HG02970 (cell line): ENCODE data around the gene HMX3.

Source experiments
- ATAC-seq: cut with Tn5 transposase; IDR thresholded peaks from one replicate; pipeline ENCODE4 v1.9.1; 2021; ENCODE audit warnings: mild to moderate bottlenecking, moderate library complexity, moderate number of reproducible peaks; ENCODE audit not compliant: unreplicated experiment, low FRiP score

HMX3 gene

GRCh38 chr10:123146894-123147634 is 11.3 kb downstream of the HMX3 start:
- ATAC-seq: no peak

GRCh38 chr10:123147635-123148413 is 12.1 kb downstream of the HMX3 start, which contains the start of gene HMX2:
Gene HMX2, plus strand, starts transcription at chr10:123148136. Its CDS starts 243 bp downstream, at chr10:123148379.
- no peak for ATAC-seq

- no peak for ATAC-seq
Observed at GRCh38 chr10:123148414-123149161, 12.8 kb downstream of the HMX3 start.

- ATAC-seq: no peak
Observed at GRCh38 chr10:123149162-123149567, 13.4 kb downstream of the HMX3 start.

- no peak for ATAC-seq
Observed at GRCh38 chr10:123149568-123150270, 13.9 kb downstream of the HMX3 start.

- ATAC-seq: no peak
Observed at GRCh38 chr10:123150271-123150985, 14.7 kb downstream of the HMX3 start.

- no peak for ATAC-seq
Observed at GRCh38 chr10:123150986-123151736, 15.4 kb downstream of the HMX3 start.

DNA sequence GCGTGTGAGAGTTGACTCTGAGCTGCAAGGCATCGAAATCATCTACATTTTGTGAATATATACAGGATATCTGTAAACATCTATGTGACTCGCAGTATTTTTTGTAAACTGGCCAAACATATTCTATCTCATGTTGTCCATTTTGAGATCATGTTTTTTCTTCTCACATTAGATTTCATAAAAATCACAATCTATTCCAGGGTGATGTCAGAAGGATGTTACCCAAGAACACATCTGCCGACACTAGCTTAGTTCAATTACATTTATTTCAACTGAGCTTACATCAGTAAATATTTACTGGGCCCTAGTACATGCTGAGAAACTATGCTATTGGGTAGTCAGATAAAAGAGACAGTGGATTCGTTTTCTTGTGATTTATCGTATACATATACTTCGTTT is 16.0 kb downstream of the HMX3 start:
- no peak for ATAC-seq

DNA sequence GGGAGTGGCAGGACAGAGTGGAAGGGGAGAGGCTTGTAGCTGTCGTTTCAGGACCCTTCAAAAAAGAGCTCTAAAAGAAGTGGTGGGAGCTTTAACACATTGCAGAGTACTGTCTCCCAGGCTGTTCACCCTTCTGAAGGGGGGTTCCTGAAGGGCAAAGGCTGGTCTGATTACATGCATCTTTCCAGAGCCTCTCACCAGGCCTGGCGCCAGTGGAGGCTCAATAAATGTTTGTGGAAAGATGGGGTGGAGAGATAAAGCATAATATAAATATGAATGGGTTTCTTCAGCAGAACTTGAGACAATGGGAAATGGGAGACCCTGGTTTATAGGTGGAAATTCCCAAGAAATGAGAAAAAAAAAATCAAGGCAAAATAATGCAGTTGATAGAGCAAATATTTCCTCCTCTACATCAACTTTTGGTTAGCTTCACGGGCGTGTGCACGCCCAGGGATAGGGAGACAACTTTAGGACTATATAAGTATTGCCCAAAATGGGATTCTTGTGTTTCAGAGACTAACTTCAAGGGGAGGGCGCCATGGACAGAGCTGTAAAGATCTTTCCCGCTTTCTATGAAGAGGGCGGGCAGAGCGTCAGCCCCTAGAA is 17.8 kb downstream of the HMX3 start:
- no peak for ATAC-seq

DNA sequence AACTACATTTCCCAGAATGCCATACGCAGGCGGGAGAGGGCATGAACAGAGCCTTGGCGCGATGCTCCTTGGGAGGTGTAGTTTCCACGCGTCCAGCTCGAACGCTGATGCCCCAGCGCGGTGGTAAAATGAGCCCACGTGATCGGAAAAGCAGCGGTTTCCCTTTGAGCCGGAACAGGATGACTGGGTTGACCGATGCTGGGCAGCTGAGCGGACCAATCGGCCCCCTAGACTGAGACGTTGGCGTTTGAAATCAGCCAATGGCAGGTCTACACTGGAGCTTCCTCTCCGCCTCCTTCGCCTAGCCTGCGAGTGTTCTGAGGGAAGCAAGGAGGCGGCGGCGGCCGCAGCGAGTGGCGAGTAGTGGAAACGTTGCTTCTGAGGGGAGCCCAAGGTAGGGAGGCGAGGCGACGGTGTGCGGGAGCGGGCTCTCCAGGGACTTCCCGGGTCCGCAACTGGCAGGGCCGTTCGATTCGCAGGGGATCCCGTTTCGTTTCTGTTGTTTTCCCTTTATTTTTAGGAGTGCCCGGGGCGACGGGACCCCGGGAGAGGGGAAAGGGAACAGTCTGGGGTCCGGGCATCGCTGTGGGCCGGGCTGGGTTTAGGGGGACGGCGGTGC is 18.4 kb downstream of the HMX3 start, which contains the start of gene BUB3:
TSS of gene BUB3 (plus strand) at position 311 of the 619 bp plus-strand sequence. CDS start 516 bp downstream, outside the sequence.
- ATAC-seq: peak; percentile 91

- ATAC-seq: peak; percentile 50
Observed at GRCh38 chr10:123154711-123155505, 19.1 kb downstream of the HMX3 start.

DNA sequence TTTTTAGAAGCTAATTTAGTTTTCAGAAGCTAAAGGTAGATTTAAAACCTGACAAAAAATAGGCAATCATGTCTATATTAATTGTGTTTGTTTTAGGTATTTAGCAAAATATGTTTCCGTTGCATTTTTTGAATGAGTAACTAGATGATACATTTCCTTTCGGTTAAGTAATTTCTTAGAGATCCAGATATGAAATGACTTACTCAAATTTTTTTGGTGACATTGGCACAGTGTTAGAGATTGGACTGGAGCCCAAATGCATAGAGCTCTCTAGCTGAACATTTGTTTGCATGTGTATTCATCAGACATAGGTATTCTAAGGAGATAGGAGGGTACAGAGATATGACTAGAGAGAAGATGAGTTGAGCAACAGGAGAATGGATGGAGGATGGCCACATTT is 20.3 kb downstream of the HMX3 start:
- ATAC-seq: no peak

DNA sequence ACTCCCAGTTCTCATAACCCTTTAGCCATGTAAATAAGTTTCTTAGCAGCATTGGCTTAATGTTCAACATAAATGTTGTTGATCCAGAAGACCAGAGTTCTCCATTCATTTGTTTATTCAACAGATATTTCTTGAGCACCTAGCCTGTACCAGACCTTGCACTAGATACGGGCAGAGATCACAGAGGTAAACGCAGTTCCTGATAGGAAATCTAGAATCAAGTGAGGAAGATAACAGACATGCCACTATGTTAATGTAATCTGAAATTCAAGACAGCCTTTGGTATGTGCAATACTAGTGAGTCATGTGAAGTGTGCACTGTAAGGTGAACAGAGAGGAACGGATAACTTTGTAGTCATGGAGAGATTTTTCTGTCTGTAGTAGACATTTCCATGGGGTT is 21.4 kb downstream of the HMX3 start:
- no peak for ATAC-seq

GRCh38 chr10:123158682-123159081 is 22.9 kb downstream of the HMX3 start:
- ATAC-seq: no peak

GRCh38 chr10:123160311-123160980 is 24.7 kb downstream of the HMX3 start:
- ATAC-seq: no peak

DNA sequence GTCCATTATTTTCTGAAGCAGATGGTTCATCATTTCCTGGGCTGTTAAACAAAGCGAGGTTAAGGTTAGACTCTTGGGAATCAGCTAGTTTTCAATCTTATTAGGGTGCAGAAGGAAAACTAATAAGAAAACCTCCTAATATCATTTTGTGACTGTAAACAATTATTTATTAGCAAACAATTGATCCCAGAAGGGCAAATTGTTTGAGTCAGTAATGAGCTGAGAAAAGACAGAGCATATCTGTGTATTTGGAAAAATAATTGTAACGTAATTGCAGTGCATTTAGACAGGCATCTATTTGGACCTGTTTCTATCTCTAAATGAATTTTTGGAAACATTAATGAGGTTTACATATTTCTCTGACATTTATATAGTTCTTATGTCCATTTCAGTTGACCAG is 28.5 kb downstream of the HMX3 start:
- ATAC-seq: no peak
